H9 (cell line): Measurements from ENCODE around the gene HTRA3. TPM values are rescaled to one million over a fixed set of nuclear protein-coding genes. Genes with fewer than 3 reads are reported as not detected.

Source experiments
- DNase-seq: peaks from one replicate; pipeline ENCODE4 v3.0.0-alpha.2; 2017
- H2AFZ ChIP-seq: one replicate; pipeline ENCODE4 v1.6.1; 2013; ENCODE audit warnings: mild to moderate bottlenecking, low read length, control low read depth, moderate library complexity
- H2AK5ac ChIP-seq: 2 replicates; pipeline ENCODE4 v1.6.1; 2013; ENCODE audit warnings: low read length, control low read depth, mixed read lengths; ENCODE audit not compliant: insufficient read length
- H2BK120ac ChIP-seq: one replicate; pipeline ENCODE4 v1.6.1; 2013; ENCODE audit warnings: low read depth, mild to moderate bottlenecking, low read length, control low read depth, inconsistent platforms; ENCODE audit not compliant: poor library complexity, severe bottlenecking
- H2BK12ac ChIP-seq: 2 replicates; pipeline ENCODE4 v1.6.1; 2013; ENCODE audit warnings: low read length, control low read depth, mixed read lengths, low read depth; ENCODE audit not compliant: insufficient read length
- H2BK15ac ChIP-seq: 2 replicates; pipeline ENCODE4 v1.6.1; 2013; ENCODE audit warnings: low read depth, low read length, control low read depth
- H2BK20ac ChIP-seq: one replicate; pipeline ENCODE4 v1.6.1; 2013; ENCODE audit warnings: low read depth, mild to moderate bottlenecking, low read length, control low read depth, inconsistent platforms; ENCODE audit not compliant: poor library complexity, severe bottlenecking
- H2BK5ac ChIP-seq: 2 replicates; pipeline ENCODE4 v1.6.1; 2013; ENCODE audit warnings: low read length, control low read depth, mixed read lengths; ENCODE audit not compliant: insufficient read length
- H3K14ac ChIP-seq: 2 replicates; pipeline ENCODE4 v1.6.1; 2013; ENCODE audit warnings: low read length, control low read depth; ENCODE audit not compliant: insufficient read depth
- H3K18ac ChIP-seq: 2 replicates; pipeline ENCODE4 v1.6.1; 2013; ENCODE audit warnings: low read depth, mild to moderate bottlenecking, mixed read lengths, low read length, control low read depth; ENCODE audit not compliant: insufficient read length
- H3K23ac ChIP-seq: 2 replicates; pipeline ENCODE4 v1.6.1; 2013; ENCODE audit warnings: low read length, control low read depth, mixed read lengths, low read depth; ENCODE audit not compliant: insufficient read length
- H3K23me2 ChIP-seq: 2 replicates; pipeline ENCODE4 v1.6.1; 2013; ENCODE audit warnings: low read depth, mild to moderate bottlenecking, mixed read lengths, low read length, control low read depth; ENCODE audit not compliant: insufficient read length, poor library complexity, severe bottlenecking
- H3K27ac ChIP-seq: 2 replicates; pipeline ENCODE4 v1.5.1; 2013; ENCODE audit warnings: low read length, control low read depth, mixed read lengths, low read depth; ENCODE audit not compliant: insufficient read length
- H3K27me3 ChIP-seq: 2 replicates; pipeline ENCODE4 v1.6.1; 2013; ENCODE audit warnings: low read length, control low read depth, inconsistent platforms; ENCODE audit not compliant: insufficient read depth
- H3K4ac ChIP-seq: 2 replicates; pipeline ENCODE4 v1.6.1; 2013; ENCODE audit warnings: low read depth, mild to moderate bottlenecking, control low read depth, inconsistent platforms, low read length, moderate library complexity
- H3K4me1 ChIP-seq: 2 replicates; pipeline ENCODE4 v1.6.1; 2013; ENCODE audit warnings: low read length, control low read depth, inconsistent platforms; ENCODE audit not compliant: insufficient read depth
- H3K4me2 ChIP-seq: 2 replicates; pipeline ENCODE4 v1.6.1; 2013; ENCODE audit warnings: low read length, control low read depth, mixed read lengths; ENCODE audit not compliant: insufficient read length, insufficient read depth
- H3K56ac ChIP-seq: 2 replicates; pipeline ENCODE4 v1.6.1; 2013; ENCODE audit warnings: low read depth, mild to moderate bottlenecking, mixed read lengths, low read length, control low read depth; ENCODE audit not compliant: insufficient read length
- H3K79me1 ChIP-seq: 2 replicates; pipeline ENCODE4 v1.6.1; 2013; ENCODE audit warnings: low read depth, mild to moderate bottlenecking, moderate library complexity, low read length, control low read depth, inconsistent platforms; ENCODE audit not compliant: insufficient read depth, poor library complexity, severe bottlenecking
- H3K79me2 ChIP-seq: 2 replicates; pipeline ENCODE4 v1.6.1; 2013; ENCODE audit warnings: low read length, control low read depth, inconsistent platforms; ENCODE audit not compliant: insufficient read depth
- H3K9ac ChIP-seq: 2 replicates; pipeline ENCODE4 v1.6.1; 2013; ENCODE audit warnings: low read length, control low read depth, mixed read lengths; ENCODE audit not compliant: insufficient read length; ENCODE audit errors: extremely low read depth
- H3K9me3 ChIP-seq: one replicate; pipeline ENCODE4 v1.6.1; 2013; ENCODE audit warnings: low read depth, low read length, inconsistent platforms; ENCODE audit not compliant: control insufficient read depth
- H3T11ph ChIP-seq: one replicate; pipeline ENCODE4 v1.6.1; 2013; ENCODE audit warnings: mild to moderate bottlenecking, low read length, control low read depth, inconsistent platforms
- H4K20me1 ChIP-seq: one replicate; pipeline ENCODE4 v1.6.1; 2013; ENCODE audit not compliant: control insufficient read depth, insufficient read length, insufficient read depth
- H4K5ac ChIP-seq: 2 replicates; pipeline ENCODE4 v1.6.1; 2013; ENCODE audit warnings: low read depth, mild to moderate bottlenecking, mixed read lengths, low read length, control low read depth; ENCODE audit not compliant: insufficient read length
- H4K8ac ChIP-seq: replicated peaks from 2 replicates; pipeline ENCODE4 v1.6.1; 2013; ENCODE audit warnings: low read length, control low read depth, mixed read lengths, low read depth; ENCODE audit not compliant: insufficient read length
- H4K91ac ChIP-seq: 2 replicates; pipeline ENCODE4 v1.6.1; 2013; ENCODE audit warnings: low read depth, mild to moderate bottlenecking, moderate library complexity, mixed read lengths, low read length, control low read depth; ENCODE audit not compliant: insufficient read length
- H3K27ac Mint-ChIP-seq, 3 experiments: 2 replicates in 2 of 3; 3 replicates in 1 of 3; pipeline ENCODE4 v1.8.0; 2020 to 2021; ENCODE audit warnings: mixed read lengths in 3 of 3, mild to moderate bottlenecking in 1 of 3, moderate library complexity in 1 of 3
- H3K27me3 Mint-ChIP-seq: 2 replicates; pipeline ENCODE4 v1.8.0; 2021; ENCODE audit warnings: low read depth, mild to moderate bottlenecking, moderate library complexity, mixed read lengths
- H3K36me3 Mint-ChIP-seq, 3 experiments: 2 replicates in 2 of 3; 3 replicates in 1 of 3; pipeline ENCODE4 v1.8.0; 2020 to 2021; ENCODE audit warnings: low read depth in 3 of 3, mixed read lengths in 3 of 3; ENCODE audit not compliant: insufficient read depth in 1 of 3
- H3K4me1 Mint-ChIP-seq, 2 experiments: 2 replicates each; pipeline ENCODE4 v1.8.0; 2020; ENCODE audit warnings: mixed read lengths in 2 of 2
- H3K4me3 Mint-ChIP-seq, 2 experiments: 2 replicates in 1 of 2; 3 replicates in 1 of 2; pipeline ENCODE4 v1.8.0; 2020 to 2021; ENCODE audit warnings: mild to moderate bottlenecking in 2 of 2, mixed read lengths in 2 of 2, moderate library complexity in 1 of 2
- H3K9me3 Mint-ChIP-seq, 2 experiments: 2 replicates in 1 of 2; 3 replicates in 1 of 2; pipeline ENCODE4 v1.8.0; 2020; ENCODE audit warnings: mild to moderate bottlenecking in 2 of 2, mixed read lengths in 2 of 2, moderate library complexity in 1 of 2
- WGBS: extraction: QIAGEN DNeasy Blood & Tissue Kit; methylation state at CpG from one replicate; pipeline ENCODE4 v1.1.7; 2013; ENCODE audit warnings: missing lambda C conversion rate, low lambda C conversion rate, mixed read lengths; ENCODE audit not compliant: insufficient read length; ENCODE audit errors: extremely low coverage; 5-methylcytosine and 5-hydroxymethylcytosine counted together
- total RNA-seq: library from RNA; stranded (reverse); gene quantifications from 2 replicates; pipeline ENCODE4 v1.2.1, GENCODE V29; 2021
- TF ChIP-seq, protein P1 (sequence below): fragments of 200-600 bp; sonication (generic); conservative IDR thresholded peaks from 3 replicates; pipeline ENCODE4 v1.8.0; 2021; ENCODE audit warnings: antibody characterized with exemption, mild to moderate bottlenecking

Gene HTRA3
- total RNA-seq, 1 experiment from 2014 or later = 3.0 TPM

DNA sequence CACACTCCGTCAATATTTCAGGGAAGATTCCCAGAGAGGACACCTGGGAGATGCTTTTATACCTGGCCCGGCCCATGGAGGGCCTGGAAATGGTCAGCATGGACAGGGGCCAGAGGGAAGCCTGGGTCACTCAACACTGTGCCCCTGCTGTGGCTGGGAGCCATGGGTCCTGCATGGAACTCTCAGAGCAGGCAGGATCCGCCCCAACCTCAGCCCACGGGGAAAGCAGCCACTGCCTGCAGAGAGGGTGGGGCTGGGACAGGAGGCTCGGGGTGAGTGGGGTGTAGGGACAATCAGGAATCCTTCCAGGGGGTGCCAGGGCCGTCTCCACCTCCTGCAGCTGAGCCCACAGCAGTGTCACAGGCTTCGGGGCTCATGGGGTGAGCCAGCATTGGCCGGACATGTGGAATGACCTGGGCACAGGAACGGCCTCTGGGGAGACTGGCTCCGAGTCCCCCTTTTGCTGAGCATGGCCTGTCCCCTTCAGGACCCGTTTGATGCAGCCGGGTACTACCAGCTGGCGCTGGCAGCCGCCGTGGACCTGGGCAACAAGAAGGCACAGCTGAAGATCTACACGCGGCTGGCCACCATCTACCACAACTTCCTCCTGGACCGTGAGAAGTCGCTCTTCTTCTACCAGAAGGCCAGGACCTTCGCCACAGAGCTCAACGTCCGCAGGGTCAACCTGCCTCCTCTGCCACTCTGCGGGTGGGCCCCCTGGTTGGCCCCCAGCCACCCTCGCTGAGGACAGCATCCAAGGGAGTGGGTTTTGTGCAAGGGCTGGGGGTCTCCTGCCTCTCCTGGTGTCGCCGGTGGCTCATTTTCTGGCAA lies 29.1 kb upstream of the HTRA3 start:
- no peaks in the 10 kb centered on the region for H3K79me1 ChIP-seq
- no peak overlapping the region for H2BK120ac ChIP-seq
- Mint-ChIP-seq H3K9me3 (no peaks in the 10 kb centered on the region), H3K4me3 (no peak overlapping the region), H3K36me3 (no peaks in the 10 kb centered on the region), H3K27me3 (peaks cover 7% of the 10 kb centered on the region), H3K4me1 (peaks cover 2 to 11% of the 10 kb centered on the region in 2 experiments; a peak in 2 of 4 replicates), H3K27ac (no peak overlapping the region)
- H2BK5ac ChIP-seq = no peak overlapping the region
- no peak overlapping the region for H3K23ac ChIP-seq
- no peak overlapping the region for H4K8ac ChIP-seq
- H4K20me1 ChIP-seq = no peaks in the 10 kb centered on the region
- H2BK12ac ChIP-seq = no peak overlapping the region
- no peak overlapping the region for H2BK15ac ChIP-seq
- H3K14ac ChIP-seq = no peak overlapping the region; the same call in 1 of the 2 replicates
- H4K5ac ChIP-seq = no peak overlapping the region
- H3K9me3 ChIP-seq = no peaks in the 10 kb centered on the region
- no peak overlapping the region for H2BK20ac ChIP-seq
- H2AFZ ChIP-seq = no peak overlapping the region
- H3K9ac ChIP-seq = no peak overlapping the region
- WGBS = no CpG with 5 or more reads among the region's 26 CpGs
- no peak for DNase-seq
- H3K18ac ChIP-seq = no peak overlapping the region
- TF ChIP-seq, protein P1, sequence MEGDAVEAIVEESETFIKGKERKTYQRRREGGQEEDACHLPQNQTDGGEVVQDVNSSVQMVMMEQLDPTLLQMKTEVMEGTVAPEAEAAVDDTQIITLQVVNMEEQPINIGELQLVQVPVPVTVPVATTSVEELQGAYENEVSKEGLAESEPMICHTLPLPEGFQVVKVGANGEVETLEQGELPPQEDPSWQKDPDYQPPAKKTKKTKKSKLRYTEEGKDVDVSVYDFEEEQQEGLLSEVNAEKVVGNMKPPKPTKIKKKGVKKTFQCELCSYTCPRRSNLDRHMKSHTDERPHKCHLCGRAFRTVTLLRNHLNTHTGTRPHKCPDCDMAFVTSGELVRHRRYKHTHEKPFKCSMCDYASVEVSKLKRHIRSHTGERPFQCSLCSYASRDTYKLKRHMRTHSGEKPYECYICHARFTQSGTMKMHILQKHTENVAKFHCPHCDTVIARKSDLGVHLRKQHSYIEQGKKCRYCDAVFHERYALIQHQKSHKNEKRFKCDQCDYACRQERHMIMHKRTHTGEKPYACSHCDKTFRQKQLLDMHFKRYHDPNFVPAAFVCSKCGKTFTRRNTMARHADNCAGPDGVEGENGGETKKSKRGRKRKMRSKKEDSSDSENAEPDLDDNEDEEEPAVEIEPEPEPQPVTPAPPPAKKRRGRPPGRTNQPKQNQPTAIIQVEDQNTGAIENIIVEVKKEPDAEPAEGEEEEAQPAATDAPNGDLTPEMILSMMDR = no peak
- H3K23me2 ChIP-seq = no peaks in the 10 kb centered on the region
- H3K56ac ChIP-seq = no peak overlapping the region
- H3K27ac ChIP-seq = no peak overlapping the region
- no peaks in the 10 kb centered on the region for H3K4me1 ChIP-seq
- no peaks in the 10 kb centered on the region for H3K27me3 ChIP-seq
- H3T11ph ChIP-seq = no peak overlapping the region
- no peak overlapping the region for H2AK5ac ChIP-seq
- H3K4ac ChIP-seq = no peak overlapping the region
- H3K79me2 ChIP-seq = no peaks in the 10 kb centered on the region
- no peak overlapping the region for H3K4me2 ChIP-seq
- H4K91ac ChIP-seq = no peak overlapping the region
